SU-DHL-6 (cell line): Measurements from ENCODE around the gene CELA1.

ENCODE experiments used
- H2AFZ ChIP-seq: fragments of 200-600 bp; sonication (generic); 2 replicates; pipeline ENCODE4 v1.6.1; 2014; ENCODE audit warnings: low read depth, mild to moderate bottlenecking, moderate library complexity, mixed read lengths, antibody characterized with exemption, low read length; ENCODE audit not compliant: severe bottlenecking
- H3F3A ChIP-seq: fragments of 200-600 bp; shearing (Covaris generic); 2 replicates; pipeline ENCODE4 v1.6.0; 2016; ENCODE audit warnings: antibody characterized with exemption, mild to moderate bottlenecking; ENCODE audit not compliant: insufficient read depth
- H3K27ac ChIP-seq: fragments of 200-600 bp; sonication (generic); 2 replicates; pipeline ENCODE4 v1.5.1; 2016; ENCODE audit warnings: low read depth, mild to moderate bottlenecking, low read length, moderate library complexity, mixed read lengths
- H3K27me3 ChIP-seq: fragments of 200-600 bp; sonication (generic), shearing (Covaris generic); 2 replicates; pipeline ENCODE4 v1.6.0; 2014; ENCODE audit warnings: mild to moderate bottlenecking, low read length
- H3K36me3 ChIP-seq: fragments of 200-600 bp; sonication (generic); 2 replicates; pipeline ENCODE4 v1.6.1; 2014; ENCODE audit warnings: mild to moderate bottlenecking, low read length, mixed read lengths
- H3K4me2 ChIP-seq: fragments of 300-600, 200-600 bp; shearing (Covaris generic), sonication (generic); 2 replicates; pipeline ENCODE4 v1.6.0; 2014; ENCODE audit warnings: low read length, low read depth, mild to moderate bottlenecking; ENCODE audit not compliant: poor library complexity, severe bottlenecking
- H3K4me3 ChIP-seq: fragments of 200-600 bp; sonication (generic); 2 replicates; pipeline ENCODE4 v1.5.1; 2014; ENCODE audit warnings: antibody characterized with exemption, low read length, mild to moderate bottlenecking, mixed read lengths; ENCODE audit not compliant: insufficient read depth, poor library complexity, severe bottlenecking
- H3K79me2 ChIP-seq: fragments of 200-600 bp; sonication (generic); 2 replicates; pipeline ENCODE4 v1.6.1; 2014; ENCODE audit warnings: mild to moderate bottlenecking, low read length, moderate library complexity; ENCODE audit not compliant: insufficient read depth
- H3K9ac ChIP-seq: fragments of 200-600 bp; sonication (generic); 2 replicates; pipeline ENCODE4 v1.7.0; 2014; ENCODE audit warnings: mild to moderate bottlenecking, low read length
- H3K9me2 ChIP-seq: fragments of 200-600 bp; sonication (generic); replicated peaks from 2 replicates; pipeline ENCODE4 v1.6.1; 2014; ENCODE audit warnings: low read length; ENCODE audit not compliant: insufficient read depth
- H3K9me3 ChIP-seq: fragments of 200-600 bp; sonication (generic); 2 replicates; pipeline ENCODE4 v1.6.1; 2014; ENCODE audit warnings: low read length, mixed read lengths; ENCODE audit not compliant: insufficient read depth
- H4K20me1 ChIP-seq: fragments of 200-600 bp; sonication (generic); 2 replicates; pipeline ENCODE4 v1.6.1; 2014; ENCODE audit warnings: low read depth, mild to moderate bottlenecking, antibody characterized with exemption, low read length, moderate library complexity, mixed read lengths
- CTCF ChIP-seq: fragments of 200-600 bp; sonication (generic); IDR thresholded peaks from one replicate; pipeline ENCODE4 v1.5.1; 2017; ENCODE audit warnings: antibody characterized with exemption, mild to moderate bottlenecking, low read length, moderate library complexity; ENCODE audit not compliant: insufficient read depth, poor library complexity, severe bottlenecking
- EZH2phosphoT487 ChIP-seq: fragments of 200-600 bp; sonication (generic), shearing (Covaris generic); conservative IDR thresholded peaks from 2 replicates; pipeline ENCODE4 v1.6.1; 2018; ENCODE audit warnings: mild to moderate bottlenecking, antibody characterized with exemption, low read length, moderate library complexity, mixed read lengths

The CELA1 gene

DNA sequence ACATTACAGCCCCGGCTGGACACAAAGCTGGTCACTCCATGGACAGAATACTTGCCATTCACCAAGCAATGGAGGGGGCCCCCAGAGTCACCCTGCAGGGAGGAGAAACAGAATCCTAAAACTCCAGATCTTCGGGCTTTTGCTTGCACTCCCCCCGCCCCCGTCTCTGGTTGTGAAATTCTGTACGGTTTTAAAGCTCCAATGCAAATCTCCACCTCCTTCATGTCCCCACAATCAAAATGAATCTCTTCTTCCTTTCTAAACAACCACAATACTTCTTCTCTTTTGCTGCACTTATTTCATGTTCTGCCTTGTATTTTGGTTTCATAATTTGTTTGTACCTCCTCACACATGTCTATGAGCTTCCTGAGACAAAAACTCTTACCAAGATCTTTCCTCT is 16.7 kb downstream of the CELA1 start:
- H4K20me1 ChIP-seq = no peaks in the 10 kb centered on the region
- H3K27me3 ChIP-seq = no peaks in the 10 kb centered on the region; the same call in 1 of the 2 replicates
- H2AFZ ChIP-seq = no peak overlapping the region
- no peaks in the 10 kb centered on the region for H3F3A ChIP-seq
- H3K9me3 ChIP-seq = no peaks in the 10 kb centered on the region
- H3K9ac ChIP-seq = no peak overlapping the region
- H3K4me3 ChIP-seq = no peak overlapping the region
- H3K79me2 ChIP-seq = no peaks in the 10 kb centered on the region
- no peaks in the 10 kb centered on the region for H3K9me2 ChIP-seq
- H3K4me2 ChIP-seq = no peak overlapping the region
- TF ChIP-seq CTCF = no peak
- no peak for TF ChIP-seq EZH2phosphoT487
- H3K27ac ChIP-seq = no peak overlapping the region
- no peaks in the 10 kb centered on the region for H3K36me3 ChIP-seq

DNA sequence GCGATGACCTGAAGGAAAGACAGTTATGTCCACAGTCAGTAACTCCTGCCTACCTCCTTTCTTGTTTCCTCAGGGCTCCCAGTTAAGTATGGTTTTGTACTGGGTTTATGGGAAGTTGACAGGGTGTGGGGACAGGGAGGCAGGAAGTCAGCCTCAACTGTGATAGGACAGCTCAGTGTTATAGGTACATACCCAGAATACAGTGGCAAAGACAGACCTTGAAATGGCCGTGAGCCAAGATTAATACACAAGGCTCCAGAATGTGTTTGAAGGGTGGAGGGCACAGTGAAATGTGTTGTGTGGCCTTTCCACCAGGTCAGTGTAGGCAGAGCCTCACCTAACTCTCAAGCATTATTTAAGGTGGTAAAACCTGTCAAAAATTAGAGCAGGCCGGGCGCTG is 17.9 kb downstream of the CELA1 start:
- Histone ChIP-seq H3K79me2 (no peaks in the 10 kb centered on the region), H3K9ac (no peak overlapping the region), H3K9me2 (no peaks in the 10 kb centered on the region), H3K36me3 (no peaks in the 10 kb centered on the region), H2AFZ (no peak overlapping the region), H3K27ac (no peak overlapping the region), H3K4me2 (no peak overlapping the region), H3F3A (no peaks in the 10 kb centered on the region), H3K27me3 (no peaks in the 10 kb centered on the region; the same call in 1 of the 2 replicates), H3K9me3 (no peaks in the 10 kb centered on the region), H3K4me3 (no peak overlapping the region), H4K20me1 (no peaks in the 10 kb centered on the region)
- TF ChIP-seq CTCF (no peak), EZH2phosphoT487 (no peak)

DNA sequence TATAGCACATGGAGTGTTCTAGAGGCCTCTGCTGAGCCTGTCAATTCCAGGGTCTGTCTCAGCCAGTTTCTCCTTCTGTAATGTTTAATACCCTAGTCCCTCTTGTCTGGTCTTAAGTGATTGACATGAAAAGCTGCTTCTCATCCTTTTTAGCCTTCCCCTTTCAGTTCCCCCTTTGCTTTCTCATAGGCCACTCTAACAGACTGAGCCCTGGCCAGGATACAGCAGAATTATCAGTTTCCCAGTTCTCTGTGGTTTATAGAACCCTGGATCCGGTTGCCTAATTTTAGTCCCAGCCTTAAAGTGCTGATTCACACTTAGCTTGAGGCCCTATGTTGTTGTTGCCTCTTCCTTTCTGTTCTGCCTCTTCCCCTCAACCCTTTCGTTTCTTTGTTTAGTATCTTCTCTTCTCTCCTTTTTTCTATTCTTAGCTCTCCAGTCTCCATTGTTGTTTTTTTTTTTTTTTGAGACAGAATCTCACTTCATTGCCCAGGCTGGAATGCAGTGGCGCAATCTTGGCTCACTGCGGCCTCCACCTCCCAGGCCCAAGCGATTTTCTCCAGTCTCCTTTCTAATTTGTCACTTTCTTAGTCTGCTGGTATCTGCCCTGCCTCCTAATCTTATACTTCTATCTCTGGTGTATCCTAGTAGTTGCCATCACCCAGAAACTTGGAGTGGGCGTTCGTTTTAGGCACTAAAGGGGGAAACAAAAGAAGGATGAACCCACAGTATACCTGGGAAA is 19.6 kb downstream of the CELA1 start:
- Histone ChIP-seq H3K36me3 (no peaks in the 10 kb centered on the region), H3K79me2 (no peaks in the 10 kb centered on the region), H3K9me3 (no peaks in the 10 kb centered on the region), H2AFZ (no peak overlapping the region), H3K9ac (no peak overlapping the region), H3K4me3 (no peak overlapping the region), H3K27me3 (no peaks in the 10 kb centered on the region; the same call in 1 of the 2 replicates), H3K27ac (no peak overlapping the region), H3K4me2 (no peak overlapping the region), H3K9me2 (no peaks in the 10 kb centered on the region), H4K20me1 (no peaks in the 10 kb centered on the region), H3F3A (no peaks in the 10 kb centered on the region)
- TF ChIP-seq EZH2phosphoT487 = no peak
- TF ChIP-seq CTCF = no peak
